ENCODE results near the gene ADAMTS2. TPM values are rescaled to one million over a fixed set of nuclear protein-coding genes. Genes with fewer than 3 reads are reported as not detected.

ADAMTS2 gene
- total RNA-seq, 1 experiment from 2014 or later = 3.9 TPM

- no peak for TF ChIP-seq CTCF (IDR thresholded peaks at IDR 0.05 in 2 of 3, conservative IDR thresholded peaks at IDR 0.05 in 1 of 3; ENCODE audit: borderline replicate concordance in 1 of 3, insufficient read depth in 1 of 3, low read depth in 2 of 3, low read length in 2 of 3)
- TF ChIP-seq CEBPB (IDR thresholded peaks at IDR 0.05; ENCODE audit: low read depth) = no peak
- no peak for TF ChIP-seq FOSL1 (IDR thresholded peaks at IDR 0.05; ENCODE audit: low read depth)
- no peak for TF ChIP-seq EZH2phosphoT487 (IDR thresholded peaks at IDR 0.05; ENCODE audit: borderline replicate concordance)
- no peak for TF ChIP-seq CBX3 (IDR thresholded peaks at IDR 0.05; ENCODE audit: low read depth)
- TF ChIP-seq ZNF274 (IDR thresholded peaks at IDR 0.05; ENCODE audit: low read depth, low read length) = no peak
- no peak for TF ChIP-seq ZFX (IDR thresholded peaks at IDR 0.05)
- TF ChIP-seq JUND (IDR thresholded peaks at IDR 0.05) = no peak
- no peak for TF ChIP-seq POLR2A (IDR thresholded peaks at IDR 0.05; ENCODE audit: borderline replicate concordance, extremely low read depth, insufficient read depth, insufficient read length)
- TF ChIP-seq ELF1 (IDR thresholded peaks at IDR 0.05; ENCODE audit: borderline replicate concordance, low read depth) = no peak
- TF ChIP-seq MAX (IDR thresholded peaks at IDR 0.05) = no peak
- TF ChIP-seq ZBTB33 (IDR thresholded peaks at IDR 0.05; ENCODE audit: extremely low read depth, insufficient replicate concordance, low read length) = no peak
- TF ChIP-seq EZH2 (IDR thresholded peaks at IDR 0.05) = no peak
Measured at GRCh38 chr5:179254638-179255271, 90.5 kb downstream of the ADAMTS2 start (continued).

Measured in HCT116 (cell line).